ENCODE measurements around the gene SH3D19.
"Not testable (repeated sequence)": the region's sequence is repeated elsewhere in the genome, so short reads cannot be mapped to it uniquely, and the experiment has no call there.

Gene SH3D19

GRCh38 chr4:151331276-151332042 lies 6.1 kb upstream of the SH3D19 start:
- TF ChIP-seq ZNF274 (IDR thresholded peaks at IDR 0.05; ENCODE audit: low read depth, low read length) = no peak

GRCh38 chr4:151329217-151330007 lies 4.0 kb upstream of the SH3D19 start:
- H3K4me3 ChIP-seq (ENCODE audit: low read length) = no peak overlapping the region
- no peak for TF ChIP-seq ZNF274 (IDR thresholded peaks at IDR 0.05; ENCODE audit: low read depth, low read length)

More at GRCh38 chr4:151331276-151332042, 6.1 kb upstream of the SH3D19 start:
- no peak overlapping the region for H3K4me3 ChIP-seq (ENCODE audit: low read length)

- H3K4me3 ChIP-seq (ENCODE audit: low read length) = no peak overlapping the region
- no peak for TF ChIP-seq ZNF274 (IDR thresholded peaks at IDR 0.05; ENCODE audit: low read depth, low read length)
Observed at GRCh38 chr4:151325949-151326246, 493 bp upstream of the SH3D19 start.

GRCh38 chr4:151324752-151325110 lies 674 bp downstream of the SH3D19 start:
- peak overlapping the region; percentile 17; the same call in 1 of the 2 replicates for H3K4me3 ChIP-seq (ENCODE audit: low read length)
- TF ChIP-seq ZNF274 (IDR thresholded peaks at IDR 0.05; ENCODE audit: low read depth, low read length) = no peak

- H3K4me3 ChIP-seq (ENCODE audit: low read length) = no peak overlapping the region
- TF ChIP-seq ZNF274 (IDR thresholded peaks at IDR 0.05; ENCODE audit: low read depth, low read length) = no peak
Observed at GRCh38 chr4:151324124-151324751, 1.2 kb downstream of the SH3D19 start.

GRCh38 chr4:151323667-151324066 lies 1.7 kb downstream of the SH3D19 start:
- no peak overlapping the region; the same call in 1 of the 2 replicates for H3K4me3 ChIP-seq (ENCODE audit: low read length)
- TF ChIP-seq ZNF274 (IDR thresholded peaks at IDR 0.05; ENCODE audit: low read depth, low read length) = no peak

- H3K4me3 ChIP-seq (ENCODE audit: low read length) = no peak overlapping the region
Observed at GRCh38 chr4:151322570-151322969, 2.8 kb downstream of the SH3D19 start.

GRCh38 chr4:151322161-151322560 lies 3.2 kb downstream of the SH3D19 start:
- not testable (repeated sequence) for H3K4me3 ChIP-seq (ENCODE audit: low read length)

More at GRCh38 chr4:151322570-151322969, 2.8 kb downstream of the SH3D19 start:
- TF ChIP-seq ZNF274 (IDR thresholded peaks at IDR 0.05; ENCODE audit: low read depth, low read length) = no peak

- no peak for TF ChIP-seq ZNF274 (IDR thresholded peaks at IDR 0.05; ENCODE audit: low read depth, low read length)
- H3K4me3 ChIP-seq (ENCODE audit: low read length) = no peak overlapping the region
Observed at GRCh38 chr4:151321586-151321985, 3.8 kb downstream of the SH3D19 start.

GRCh38 chr4:151319490-151319889 lies 5.9 kb downstream of the SH3D19 start:
- no peak for TF ChIP-seq ZNF274 (IDR thresholded peaks at IDR 0.05; ENCODE audit: low read depth, low read length)
- H3K4me3 ChIP-seq (ENCODE audit: low read length) = no peak overlapping the region

- no peak overlapping the region for H3K4me3 ChIP-seq (ENCODE audit: low read length)
- no peak for TF ChIP-seq ZNF274 (IDR thresholded peaks at IDR 0.05; ENCODE audit: low read depth, low read length)
Observed at GRCh38 chr4:151318307-151319006, 6.9 kb downstream of the SH3D19 start.

- TF ChIP-seq ZNF274 (IDR thresholded peaks at IDR 0.05; ENCODE audit: low read depth, low read length) = no peak
- H3K4me3 ChIP-seq (ENCODE audit: low read length) = no peak overlapping the region
Observed at GRCh38 chr4:151316645-151317044, 8.8 kb downstream of the SH3D19 start.

- H3K4me3 ChIP-seq (ENCODE audit: low read length) = no peak overlapping the region
- TF ChIP-seq ZNF274 (IDR thresholded peaks at IDR 0.05; ENCODE audit: low read depth, low read length) = no peak
Observed at GRCh38 chr4:151315212-151315886, 10.1 kb downstream of the SH3D19 start.

- TF ChIP-seq ZNF274 (IDR thresholded peaks at IDR 0.05; ENCODE audit: low read depth, low read length) = no peak
- no peak overlapping the region for H3K4me3 ChIP-seq (ENCODE audit: low read length)
Observed at GRCh38 chr4:151314479-151314878, 10.9 kb downstream of the SH3D19 start.
